Measurements from ENCODE around the gene NTF4.

DNA sequence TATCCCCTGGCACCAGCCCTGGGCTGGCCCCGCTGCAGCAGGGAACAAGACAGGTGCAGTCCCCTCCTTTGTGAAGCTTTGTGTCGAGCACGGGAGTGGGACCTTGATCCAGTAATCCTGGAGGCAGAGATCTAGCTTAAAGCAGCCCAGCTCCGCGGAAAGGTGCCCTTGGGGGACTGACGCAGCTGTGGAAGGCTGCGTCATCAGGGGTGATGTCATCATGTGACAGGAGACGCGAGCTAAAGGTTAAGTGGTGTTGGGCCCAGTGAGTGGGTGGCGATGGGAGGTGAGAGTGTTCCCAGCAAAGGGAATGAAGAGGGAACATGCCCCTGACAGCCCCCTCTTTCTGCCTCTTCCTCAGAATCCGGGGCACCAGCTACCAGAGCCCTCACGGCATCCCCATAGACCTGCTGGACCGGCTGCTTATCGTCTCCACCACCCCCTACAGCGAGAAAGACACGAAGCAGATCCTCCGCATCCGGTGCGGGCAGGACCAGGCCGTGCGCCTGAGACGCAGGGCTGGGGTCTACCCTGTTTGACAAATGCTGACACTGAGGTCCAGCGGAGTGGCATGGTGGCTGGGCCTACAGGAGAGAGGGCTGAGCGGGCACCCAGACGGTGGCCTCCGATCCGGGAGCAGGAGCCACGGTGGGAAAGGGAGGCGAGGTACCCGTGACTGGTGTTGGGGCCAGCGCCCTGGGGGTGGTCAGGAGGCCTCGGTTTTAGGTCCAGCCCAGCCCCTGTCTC is 50.3 kb downstream of the NTF4 start:
- TF ChIP-seq EP300 (IDR thresholded peaks at IDR 0.05; ENCODE audit: borderline replicate concordance in 1 of 2, low read depth in 2 of 2, low read length in 2 of 2) (no peak), EZH2 (IDR thresholded peaks at IDR 0.05; ENCODE audit: low read depth, low read length, severe bottlenecking) (no peak), SUZ12 (IDR thresholded peaks at IDR 0.05; ENCODE audit: low read length) (no peak), SP2 (IDR thresholded peaks at IDR 0.05; ENCODE audit: low read length) (no peak)
- TF ChIP-seq, protein P1, sequence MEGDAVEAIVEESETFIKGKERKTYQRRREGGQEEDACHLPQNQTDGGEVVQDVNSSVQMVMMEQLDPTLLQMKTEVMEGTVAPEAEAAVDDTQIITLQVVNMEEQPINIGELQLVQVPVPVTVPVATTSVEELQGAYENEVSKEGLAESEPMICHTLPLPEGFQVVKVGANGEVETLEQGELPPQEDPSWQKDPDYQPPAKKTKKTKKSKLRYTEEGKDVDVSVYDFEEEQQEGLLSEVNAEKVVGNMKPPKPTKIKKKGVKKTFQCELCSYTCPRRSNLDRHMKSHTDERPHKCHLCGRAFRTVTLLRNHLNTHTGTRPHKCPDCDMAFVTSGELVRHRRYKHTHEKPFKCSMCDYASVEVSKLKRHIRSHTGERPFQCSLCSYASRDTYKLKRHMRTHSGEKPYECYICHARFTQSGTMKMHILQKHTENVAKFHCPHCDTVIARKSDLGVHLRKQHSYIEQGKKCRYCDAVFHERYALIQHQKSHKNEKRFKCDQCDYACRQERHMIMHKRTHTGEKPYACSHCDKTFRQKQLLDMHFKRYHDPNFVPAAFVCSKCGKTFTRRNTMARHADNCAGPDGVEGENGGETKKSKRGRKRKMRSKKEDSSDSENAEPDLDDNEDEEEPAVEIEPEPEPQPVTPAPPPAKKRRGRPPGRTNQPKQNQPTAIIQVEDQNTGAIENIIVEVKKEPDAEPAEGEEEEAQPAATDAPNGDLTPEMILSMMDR (IDR thresholded peaks at IDR 0.05; ENCODE audit: control extremely low read depth in 1 of 3, insufficient read depth in 1 of 3, low read depth in 1 of 3, low read length in 3 of 3), result no peak

Measured in H1 (cell line).